HG03280 (cell line): ENCODE data around the gene ZNF823.
"Not testable (repeated sequence)": the region's sequence is repeated elsewhere in the genome, so short reads cannot be mapped to it uniquely, and the experiment has no call there.

Source experiments
- ATAC-seq: cut with Tn5 transposase; IDR thresholded peaks from one replicate; pipeline ENCODE4 v1.9.1; 2021; ENCODE audit warnings: mild to moderate bottlenecking, moderate library complexity; ENCODE audit not compliant: unreplicated experiment

ZNF823 gene

DNA sequence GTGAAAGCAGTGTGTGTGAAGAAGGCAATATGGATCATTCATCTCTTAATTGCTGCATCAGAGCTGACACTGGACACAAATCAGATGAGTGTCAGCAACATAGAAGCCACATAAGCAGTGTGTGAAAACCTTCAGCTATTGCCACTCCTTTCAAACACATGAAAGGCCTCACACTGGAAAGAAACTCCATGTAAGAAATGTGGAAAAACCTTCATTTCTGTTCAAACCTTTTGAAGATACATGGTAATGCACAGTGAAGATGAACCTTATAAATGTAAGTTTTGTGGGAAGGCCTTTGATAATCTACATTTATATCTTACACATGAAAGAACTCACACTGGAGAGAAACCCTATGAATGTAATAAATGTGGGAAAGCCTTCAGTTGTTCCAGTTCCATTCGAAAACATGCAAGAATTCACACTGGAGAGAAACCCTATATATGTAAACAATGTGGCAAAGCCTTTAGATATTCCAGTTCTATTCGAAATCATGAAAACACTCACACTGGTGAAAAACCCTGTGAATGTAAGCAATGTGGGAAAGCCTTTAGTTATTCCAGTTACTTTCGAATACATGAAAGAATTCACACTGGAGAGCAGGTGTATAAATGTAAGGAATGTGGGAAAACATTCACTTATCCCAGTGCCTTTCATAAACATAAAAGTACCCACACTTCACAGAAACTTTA lies 53.6 kb downstream of the ZNF823 start:
- ATAC-seq, result no peak

DNA sequence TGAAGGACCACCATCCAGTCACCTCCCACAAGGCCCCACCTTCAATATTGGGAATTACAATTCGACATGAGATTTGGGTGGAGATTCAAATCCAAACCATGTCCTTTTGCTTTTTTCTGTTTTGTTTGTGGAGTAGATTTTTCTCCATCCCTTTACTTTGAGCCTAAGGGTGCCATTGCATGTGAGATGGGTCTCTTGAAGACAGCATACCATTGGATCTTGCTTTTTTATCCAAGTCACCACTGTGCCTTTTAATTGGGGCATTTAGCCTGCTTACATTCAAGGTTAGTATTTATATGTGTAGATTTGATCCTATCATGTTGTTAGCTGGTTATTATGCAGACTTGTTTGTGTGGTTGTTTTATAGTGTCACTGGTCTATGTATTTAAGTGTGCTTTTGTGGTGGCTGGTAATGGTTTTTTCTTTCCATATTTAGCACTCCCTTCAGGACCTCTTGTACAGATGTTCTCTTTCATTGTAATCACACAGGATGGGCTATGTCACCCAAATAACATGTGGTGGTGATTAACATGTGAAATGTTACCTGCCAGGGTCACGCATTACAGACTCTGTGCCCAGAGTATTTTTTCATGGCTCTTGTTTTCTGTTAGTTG lies 58.0 kb downstream of the ZNF823 start:
- ATAC-seq, result no peak

DNA sequence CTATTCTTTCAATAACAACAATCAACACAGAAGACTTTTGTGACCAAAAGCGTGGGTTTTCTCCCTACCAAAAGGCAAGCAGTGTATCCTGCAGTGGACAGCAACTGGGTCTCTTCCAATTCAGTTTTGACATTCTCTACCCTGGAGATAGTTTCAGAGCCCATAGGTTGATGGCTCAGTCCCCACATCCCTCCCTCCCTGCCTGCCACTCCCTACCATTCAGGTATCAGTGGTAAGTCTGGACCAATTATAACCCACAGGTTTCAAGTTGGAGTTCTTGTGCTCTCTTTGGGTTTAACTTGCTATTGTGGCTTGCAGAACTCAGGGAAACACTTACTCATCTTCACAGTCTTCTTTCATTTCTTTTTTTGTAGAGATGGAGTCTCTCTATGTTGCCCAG lies 60.2 kb downstream of the ZNF823 start:
- ATAC-seq, result no peak

DNA sequence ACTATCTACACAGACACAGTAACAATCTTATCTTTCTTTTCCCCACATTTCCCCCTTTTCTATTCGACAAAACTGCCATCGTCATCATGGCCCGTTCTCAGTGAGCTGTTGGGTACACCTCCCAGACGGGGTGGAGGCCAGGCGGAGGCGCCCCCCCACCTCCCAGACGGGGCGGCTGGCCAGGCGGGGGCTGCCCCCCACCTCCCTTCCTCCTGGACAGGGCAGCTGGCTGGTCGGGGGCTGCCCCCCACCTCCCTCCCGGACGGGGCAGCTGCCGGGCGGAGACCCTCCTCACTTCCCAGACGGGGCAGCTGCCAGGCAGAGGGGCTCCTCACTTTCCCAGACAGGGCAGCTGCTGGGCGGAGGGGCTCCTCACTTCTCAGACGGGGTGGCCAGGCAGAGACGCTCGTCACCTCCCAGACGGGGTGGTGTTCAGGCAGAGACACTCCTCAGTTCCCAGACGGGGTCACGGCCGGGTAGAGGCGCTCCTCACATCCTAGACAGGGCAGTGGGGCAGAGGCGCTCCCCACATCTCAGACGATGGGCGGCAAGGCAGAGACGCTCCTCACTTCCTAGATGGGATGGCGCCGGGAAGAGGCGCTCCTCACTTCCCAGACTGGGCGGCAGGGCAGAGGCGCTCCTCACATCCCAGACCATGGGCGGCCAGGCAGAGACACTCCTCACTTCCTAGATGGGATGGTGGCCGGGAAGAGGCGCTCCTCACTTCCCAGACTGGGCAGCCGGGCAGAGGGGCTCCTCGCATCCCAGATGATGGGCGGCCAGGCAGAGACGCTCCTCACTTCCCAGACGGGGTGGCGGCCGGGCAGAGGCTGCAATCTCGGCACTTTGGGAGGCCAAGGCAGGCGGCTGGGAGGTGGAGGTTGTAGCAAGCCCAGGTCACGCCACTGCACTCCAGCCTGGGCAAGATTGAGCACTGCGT lies 61.8 kb downstream of the ZNF823 start:
- ATAC-seq, result not testable (repeated sequence)

GRCh38 chr19:11675569-11675968 lies 63.2 kb downstream of the ZNF823 start:
- no peak for ATAC-seq

DNA sequence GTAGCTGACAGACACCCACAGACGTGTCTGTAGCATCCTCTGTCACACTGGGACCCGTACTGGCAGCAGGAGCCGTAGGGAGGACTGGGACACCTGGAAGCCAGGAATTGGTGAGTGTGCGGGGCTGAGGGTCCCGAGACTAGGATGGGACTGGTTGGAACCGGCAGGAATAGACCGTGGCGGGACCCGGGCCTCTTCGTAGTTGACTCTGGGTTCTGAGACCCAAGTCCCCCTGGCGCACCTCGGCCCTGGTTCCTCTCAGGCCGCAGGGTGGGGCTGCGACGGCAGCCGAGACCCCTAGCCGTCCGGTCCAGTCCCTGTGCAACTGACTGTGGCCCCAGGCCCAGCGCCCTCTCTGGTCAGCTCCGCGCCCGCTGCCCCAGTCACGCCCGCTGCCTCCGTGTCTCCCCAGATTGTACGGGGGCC lies 64.7 kb downstream of the ZNF823 start:
- ATAC-seq, result no peak

DNA sequence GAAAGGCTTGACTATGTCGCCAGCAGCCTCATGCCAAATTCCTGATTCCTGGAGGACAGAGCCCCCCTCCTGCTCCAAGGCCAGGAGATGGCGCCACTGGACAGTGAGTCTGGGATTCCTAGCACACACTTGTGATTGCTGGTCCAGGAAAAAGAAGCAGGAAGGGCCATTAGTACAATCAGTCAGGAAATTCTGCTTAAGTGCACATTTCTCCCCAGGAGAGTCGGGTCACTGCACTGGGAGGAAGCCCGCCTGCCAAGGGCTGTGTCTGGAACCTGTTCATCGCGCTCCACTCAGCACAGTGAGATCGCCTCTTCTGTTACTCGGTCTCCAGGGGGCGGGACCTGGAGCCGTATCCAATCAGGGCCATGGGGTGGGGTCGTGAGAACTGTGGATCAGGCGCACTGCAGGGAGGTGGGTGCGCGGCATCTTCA lies 65.1 kb downstream of the ZNF823 start:
- ATAC-seq, result no peak
